NCI-H748 treated with DMSO at 0.1 percent for 48 hours (cell line): Measurements from ENCODE around the gene COL11A2.
"Not testable (repeated sequence)": the region's sequence is repeated elsewhere in the genome, so short reads cannot be mapped to it uniquely, and the experiment has no call there.

Experiments
- DNase-seq: peaks from one replicate; lab custom pipeline; 2025; lab: John Stamatoyannopoulos, UW

Gene COL11A2

DNA sequence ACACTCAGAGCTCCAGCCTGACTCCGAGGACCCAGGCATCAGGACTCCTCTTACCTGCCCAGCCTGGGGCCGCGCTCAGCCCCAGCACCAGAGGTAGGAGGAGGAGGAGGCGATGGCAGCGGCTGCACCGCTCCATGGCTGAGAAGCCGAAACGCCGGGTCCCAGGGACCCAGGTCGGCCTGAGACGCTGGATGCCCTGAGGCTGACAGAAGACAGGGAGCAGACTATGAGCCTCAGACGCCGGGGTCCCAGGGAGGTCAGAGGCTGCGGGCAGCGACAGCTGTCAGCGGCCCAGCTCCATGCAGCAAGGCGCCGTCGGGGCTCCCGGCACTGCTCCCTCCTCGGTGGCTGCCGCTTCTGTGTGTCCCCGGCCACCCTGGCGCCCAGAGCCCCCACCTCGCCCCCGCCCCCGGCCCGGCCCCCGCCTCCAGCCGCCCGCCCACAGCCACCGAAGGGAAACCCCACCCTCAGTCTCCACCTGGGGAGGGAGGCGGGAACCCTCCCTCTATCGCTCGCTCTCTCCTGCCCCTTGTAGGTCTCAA is at the start of gene COL11A2:
COL11A2 (minus strand) TSS at position 363 of the 542 bp plus-strand sequence; CDS start at position 136, 227 bp downstream.
- DNase-seq = peak; percentile 43

DNA sequence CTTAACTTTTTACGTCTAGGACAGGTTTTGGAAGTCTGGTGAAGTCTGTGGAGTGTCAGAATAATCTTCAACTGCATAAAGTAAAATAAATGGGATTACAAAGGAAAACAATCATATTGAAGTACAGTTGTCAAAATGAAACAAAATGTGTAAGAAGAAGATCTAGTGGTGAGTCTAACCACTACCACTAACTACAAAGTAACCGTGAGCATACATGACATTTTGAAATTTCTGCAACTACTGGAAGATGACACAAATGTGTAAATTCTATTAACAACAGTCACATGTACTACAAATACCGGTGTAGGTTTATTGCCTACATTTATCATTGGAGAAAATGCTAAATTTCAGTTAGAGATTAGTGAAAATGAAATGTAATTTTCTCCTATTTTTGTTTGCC is 49.7 kb upstream of the COL11A2 start:
- no peak for DNase-seq

DNA sequence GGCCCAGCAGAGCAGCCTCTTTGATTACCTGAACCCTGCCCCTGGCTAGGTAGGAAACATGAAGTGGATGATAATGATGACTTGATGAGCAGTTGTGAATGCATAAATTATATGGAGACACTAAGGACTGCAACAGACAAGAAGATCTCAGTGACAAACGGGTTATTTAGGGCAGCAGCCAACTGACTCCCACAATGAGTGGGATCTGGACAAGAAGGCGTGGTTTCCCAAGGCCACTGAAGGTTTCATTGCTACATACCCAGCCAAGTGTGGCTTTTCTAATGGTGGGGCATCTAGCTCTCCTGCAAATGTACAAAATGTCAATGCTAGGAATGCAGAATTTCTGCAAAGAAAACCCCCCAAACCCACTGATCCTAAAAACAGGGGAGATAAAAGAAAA is 45.5 kb upstream of the COL11A2 start:
- no peak for DNase-seq

DNA sequence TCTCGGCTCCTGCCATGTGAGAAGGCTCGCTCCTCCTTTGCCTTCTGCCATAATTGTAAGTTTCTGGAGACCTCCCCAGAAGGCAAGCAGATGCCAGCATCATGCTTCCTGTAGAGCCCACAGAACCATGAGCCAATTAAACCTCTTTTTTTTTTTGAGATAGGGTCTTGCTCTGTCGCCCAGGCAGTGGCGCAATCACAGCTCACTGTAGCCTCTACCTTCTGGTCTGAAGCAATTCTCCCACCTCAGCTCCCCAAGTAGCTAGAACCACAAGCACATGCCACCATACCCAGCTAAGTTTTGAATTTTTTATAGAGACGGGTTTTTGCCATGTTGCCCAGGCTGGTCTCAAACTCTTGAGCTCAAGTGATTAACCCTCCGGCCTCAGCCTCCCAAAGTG is 44.6 kb upstream of the COL11A2 start:
- no peak for DNase-seq

DNA sequence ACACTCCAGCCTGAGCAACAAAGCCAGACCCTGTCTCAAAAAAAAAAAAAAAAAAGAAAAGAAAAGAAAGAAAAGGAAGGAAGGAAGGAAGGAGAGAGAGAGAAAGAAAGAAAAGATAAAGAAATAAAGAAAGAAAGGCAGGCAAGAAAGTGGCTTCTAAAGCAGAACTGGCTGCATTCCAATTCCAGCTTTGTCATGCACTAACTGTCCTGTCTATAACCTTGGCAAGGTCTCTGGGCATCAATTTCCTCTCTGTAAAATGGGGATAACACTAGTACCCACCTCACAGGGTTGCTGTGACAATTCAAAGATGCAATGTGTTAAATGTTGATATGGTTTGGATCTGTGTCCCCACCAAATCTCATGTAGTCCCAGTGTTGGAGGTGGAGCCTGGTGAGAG is 44.1 kb upstream of the COL11A2 start:
- DNase-seq = no peak

DNA sequence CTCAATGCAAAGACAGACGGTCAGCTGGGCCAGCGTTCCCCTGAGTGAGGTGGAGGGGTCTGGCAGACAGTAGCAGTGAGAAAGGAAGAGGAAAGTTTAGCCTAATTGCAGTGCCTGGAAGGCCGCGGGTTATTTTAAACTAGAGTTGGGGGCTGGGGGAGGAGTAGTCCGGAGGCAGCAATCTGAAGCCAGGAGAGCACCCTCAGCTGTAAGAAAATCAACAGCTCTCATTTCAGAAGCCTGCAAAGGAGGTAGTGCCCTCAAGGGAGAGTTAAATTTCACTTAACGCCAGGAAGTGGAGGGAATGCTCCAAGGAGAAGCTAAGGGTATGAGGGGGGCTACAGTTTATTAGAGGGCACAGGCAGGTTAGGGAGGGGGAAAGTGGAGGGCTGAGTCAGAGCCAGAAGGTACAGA is 43.0 kb upstream of the COL11A2 start:
- no peak for DNase-seq

DNA sequence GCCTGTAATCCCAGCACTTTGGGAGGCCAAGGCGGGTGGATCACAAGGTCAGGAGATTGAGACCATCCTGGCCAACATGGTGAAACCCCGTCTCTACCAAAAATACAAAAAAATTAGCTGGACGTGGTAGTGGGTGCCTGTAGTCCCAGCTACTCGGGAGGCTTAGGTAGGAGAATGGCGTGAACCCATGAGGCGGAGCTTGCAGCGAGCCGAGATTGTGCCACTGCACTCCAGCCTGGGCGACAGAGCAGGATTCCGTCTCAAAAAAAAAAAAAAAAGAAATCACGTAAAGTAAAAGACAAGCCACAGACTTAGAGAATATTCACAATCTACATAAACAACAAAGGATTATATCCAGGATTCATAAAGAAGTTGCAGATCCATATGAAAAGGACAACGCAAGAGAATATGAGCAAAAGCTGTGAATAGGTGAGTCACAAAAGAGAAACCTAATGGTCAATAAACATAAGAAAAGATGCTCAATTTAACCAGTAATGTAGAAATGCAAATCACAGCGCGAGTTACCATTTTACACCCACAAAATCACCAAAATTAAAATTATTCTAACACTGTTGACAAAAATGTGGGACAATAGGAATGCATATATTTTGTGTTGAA is 34.3 kb upstream of the COL11A2 start:
- not testable (repeated sequence) for DNase-seq

DNA sequence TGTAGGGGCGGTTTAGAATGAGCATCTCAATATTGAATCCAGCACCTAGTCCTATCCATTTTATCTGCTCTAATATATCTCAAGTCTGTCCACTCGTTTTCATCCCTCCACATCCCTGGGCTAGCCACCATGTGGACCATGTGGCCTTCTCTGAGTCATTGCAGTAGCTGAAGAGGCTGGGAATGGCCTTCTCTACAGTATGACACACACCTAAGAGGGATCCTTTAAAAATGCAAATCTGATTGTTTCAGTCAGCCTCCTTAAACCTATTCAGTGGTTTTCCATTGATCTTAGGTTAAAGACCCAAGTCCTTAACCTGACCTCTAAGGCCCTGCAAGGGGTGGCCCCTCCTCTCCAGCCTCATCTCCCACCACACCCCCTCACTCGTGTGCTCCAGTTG is 25.4 kb upstream of the COL11A2 start:
- DNase-seq = no peak

DNA sequence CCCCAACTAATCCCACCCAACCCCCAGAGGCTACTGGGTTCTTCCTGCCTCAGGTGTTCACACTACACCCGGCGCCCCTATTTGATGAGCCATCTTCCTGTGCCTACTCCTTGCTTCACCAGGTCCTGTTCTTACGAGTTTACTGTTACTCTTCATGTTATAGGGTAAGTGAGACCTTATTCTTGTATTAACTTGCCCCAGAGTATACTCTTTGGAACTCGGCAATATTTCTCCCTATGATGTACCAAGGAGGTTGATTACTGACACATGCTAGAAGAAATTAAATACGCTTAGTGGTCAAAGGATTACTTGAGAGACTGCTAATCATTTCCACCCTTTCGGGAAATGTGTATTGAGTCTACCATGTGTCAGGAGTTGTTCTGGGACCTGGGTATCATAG is 25.0 kb upstream of the COL11A2 start:
- no peak for DNase-seq

DNA sequence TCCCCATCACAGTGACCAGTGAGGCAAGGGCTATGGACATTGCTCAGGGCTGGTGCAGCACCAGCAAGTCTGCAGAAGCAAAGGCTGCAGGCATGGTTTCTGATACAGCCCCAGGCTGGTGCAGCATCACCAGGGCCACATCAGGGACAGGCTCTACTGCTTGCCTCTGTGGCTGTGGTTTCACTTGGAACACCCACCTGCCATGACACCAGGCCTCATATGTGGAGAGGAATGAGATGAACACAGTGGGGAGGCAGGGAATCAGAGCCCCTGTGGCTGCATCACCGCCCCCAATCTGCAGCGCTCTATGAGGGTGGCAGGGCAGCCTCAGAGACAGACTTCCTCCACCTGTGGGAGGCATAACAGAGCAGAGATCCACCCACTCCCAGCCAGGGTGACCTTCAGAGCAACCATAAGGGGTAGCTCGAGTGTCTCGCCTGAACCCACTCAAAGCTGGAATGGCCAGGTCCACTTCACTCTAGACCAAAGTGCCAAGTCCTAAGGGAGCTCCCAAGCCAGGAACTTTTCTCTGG is 23.9 kb upstream of the COL11A2 start:
- DNase-seq = no peak

DNA sequence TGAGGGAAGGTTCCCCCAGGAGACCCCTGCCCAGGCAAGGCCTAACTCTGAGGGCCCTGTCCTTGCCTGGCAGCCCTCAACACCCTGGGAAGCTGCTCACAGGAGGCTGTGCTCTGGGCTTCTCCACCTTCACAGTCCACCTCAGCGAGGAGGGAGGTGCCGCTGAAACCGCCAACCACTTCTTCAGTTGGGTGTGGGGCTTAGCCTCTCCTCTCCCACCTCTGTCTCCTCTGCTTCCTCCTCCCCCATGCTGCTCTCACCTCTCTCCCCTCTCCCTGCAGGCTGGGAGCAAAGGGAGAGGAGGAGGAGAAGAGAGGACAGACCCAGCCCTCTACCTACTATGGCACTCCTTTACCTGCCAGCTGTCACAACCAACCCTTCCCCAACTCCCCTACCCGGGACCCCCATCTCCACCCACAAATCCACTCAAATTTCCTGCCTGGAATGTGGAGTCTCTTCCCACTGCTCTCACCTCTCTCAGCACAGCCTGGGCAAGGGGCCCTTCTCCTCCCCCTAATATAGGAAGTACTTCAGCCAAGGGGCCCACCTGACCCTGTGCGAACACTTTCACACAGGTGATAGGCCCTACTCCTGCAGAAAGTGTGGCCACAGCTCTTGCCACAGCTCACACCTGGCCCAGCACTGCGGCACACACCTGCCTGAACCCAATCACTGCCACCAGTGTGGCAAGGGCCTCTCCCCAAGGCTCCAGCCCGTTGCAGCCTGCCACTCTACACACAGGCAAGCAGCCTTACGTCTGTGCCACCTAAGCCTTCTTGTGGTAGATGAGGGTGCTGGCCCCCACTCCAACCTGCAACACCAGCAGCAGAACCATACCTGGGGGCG is 23.2 kb upstream of the COL11A2 start:
- no peak for DNase-seq

DNA sequence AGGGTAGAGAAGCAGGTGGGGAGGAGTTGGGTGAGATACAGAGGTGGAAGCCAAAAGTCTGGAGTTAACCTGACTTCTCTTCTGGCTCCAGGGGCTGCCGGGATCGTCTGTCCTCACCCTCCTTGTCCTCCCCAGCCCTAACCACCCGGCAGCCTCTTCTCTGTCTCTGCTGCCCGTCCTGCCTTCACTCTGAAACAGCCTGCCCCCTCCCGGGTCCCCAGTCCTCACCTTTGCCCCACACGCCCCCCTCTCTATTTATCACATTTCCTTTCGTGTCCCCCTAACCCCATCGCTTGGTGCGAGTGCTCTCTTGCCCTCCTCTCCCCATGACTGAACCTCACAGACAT is 21.7 kb upstream of the COL11A2 start:
- DNase-seq = no peak

DNA sequence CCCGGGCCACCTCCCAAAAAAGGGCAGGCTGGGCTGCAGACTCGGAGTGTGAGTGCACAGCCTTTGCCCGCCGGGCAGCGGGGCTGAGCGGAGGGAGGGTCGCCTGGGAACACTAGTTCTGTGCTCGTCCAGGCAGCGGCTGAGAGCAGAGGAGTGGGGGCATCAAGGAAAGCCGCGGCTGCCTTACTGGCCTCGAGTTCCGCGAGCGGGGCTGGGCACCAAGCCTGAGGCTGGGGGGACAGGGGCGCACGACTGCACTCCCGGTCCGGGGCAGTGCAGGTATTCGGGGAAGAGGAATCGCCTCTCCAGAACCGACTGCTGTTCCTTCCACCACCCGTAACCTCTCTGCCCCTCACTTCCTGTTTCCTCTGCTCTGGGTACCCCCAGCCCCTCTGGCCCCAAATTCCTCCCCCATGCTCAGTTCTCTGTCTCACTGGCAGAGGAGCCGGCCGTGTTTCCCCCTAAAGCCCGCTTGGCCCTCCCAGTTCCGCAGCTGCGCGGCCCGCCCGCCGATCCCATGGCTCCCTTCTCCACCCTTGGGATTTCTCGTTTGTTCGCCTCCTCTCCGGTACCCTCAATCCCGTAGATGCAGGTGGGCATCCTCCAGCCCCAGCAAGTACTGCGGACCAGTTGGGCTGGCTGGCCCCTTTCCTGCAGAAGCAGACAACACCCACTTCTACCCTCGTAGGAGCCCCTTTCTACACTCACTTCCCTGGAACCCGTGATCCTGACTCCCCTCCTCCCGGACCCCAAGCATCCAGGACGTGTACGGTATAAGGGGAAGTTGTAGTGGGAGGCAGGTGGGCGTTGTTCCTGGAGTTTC is 21.1 kb upstream of the COL11A2 start:
- no peak for DNase-seq

DNA sequence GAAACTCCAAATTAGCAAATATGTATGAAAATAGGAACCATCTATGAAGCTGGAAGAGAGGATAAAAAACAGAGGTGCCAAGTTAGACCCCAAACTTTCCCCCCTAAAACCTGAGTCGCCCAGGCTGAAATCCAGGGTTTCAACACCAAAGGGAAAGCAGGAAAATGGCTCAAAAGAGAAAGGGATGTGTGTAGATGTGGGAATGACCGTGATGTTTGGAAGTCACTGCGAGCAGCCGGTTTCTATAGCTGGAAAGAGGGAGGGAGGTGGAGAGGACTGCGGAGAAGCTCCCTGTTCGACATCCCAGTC is 20.5 kb upstream of the COL11A2 start:
- DNase-seq = no peak

DNA sequence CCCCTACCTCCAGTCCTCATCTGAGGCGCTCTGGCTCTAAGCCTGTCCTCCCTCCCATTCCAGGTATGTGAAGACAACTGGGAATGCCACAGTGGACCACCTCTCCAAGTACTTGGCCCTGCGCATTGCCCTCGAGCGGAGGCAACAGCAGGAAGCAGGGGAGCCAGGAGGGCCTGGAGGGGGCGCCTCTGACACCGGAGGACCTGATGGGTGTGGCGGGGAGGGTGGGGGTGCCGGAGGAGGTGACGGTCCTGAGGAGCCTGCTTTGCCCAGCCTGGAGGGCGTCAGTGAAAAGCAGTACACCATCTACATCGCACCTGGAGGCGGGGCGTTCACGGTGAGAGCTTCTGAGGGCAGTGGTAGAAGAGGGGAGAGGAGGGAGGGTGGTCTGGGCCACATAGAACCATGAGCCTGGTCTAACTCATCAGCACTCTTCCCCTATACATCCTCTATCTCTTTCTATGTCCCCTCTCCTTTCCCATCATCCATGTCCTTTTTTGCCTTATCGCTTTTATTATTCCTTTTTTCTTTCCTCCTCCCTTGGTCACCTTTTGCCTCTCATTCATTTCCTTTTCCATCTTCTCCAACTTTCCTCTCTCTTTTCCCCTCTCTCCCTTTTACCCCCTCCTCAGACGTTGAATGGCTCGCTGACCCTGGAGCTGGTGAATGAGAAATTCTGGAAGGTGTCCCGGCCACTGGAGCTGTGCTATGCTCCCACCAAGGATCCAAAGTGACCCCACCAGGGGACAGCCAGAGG is 19.6 kb upstream of the COL11A2 start:
- no peak for DNase-seq

DNA sequence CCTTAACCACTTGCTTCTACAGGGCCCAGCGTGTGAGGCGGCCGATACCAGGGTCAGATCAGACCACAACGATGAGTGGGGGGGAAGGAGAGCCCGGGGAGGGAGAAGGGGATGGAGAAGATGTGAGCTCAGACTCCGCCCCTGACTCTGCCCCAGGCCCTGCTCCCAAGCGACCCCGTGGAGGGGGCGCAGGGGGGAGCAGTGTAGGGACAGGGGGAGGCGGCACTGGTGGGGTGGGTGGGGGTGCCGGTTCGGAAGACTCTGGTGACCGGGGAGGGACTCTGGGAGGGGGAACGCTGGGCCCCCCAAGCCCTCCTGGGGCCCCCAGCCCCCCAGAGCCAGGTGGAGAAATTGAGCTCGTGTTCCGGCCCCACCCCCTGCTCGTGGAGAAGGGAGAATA is 18.9 kb upstream of the COL11A2 start:
- DNase-seq = no peak

DNA sequence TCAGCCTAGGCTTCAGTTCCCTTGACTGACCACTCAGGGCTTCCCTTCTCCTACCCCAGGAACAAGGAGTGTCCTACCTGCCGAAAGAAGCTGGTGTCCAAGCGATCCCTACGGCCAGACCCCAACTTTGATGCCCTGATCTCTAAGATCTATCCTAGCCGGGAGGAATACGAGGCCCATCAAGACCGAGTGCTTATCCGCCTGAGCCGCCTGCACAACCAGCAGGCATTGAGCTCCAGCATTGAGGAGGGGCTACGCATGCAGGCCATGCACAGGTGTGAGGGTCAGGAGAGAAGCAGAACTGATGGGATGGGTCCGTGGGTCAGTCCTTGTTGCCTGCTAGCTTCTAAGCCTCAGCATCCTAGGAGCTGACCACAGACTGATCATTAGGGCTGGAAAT is 17.6 kb upstream of the COL11A2 start:
- DNase-seq = no peak

DNA sequence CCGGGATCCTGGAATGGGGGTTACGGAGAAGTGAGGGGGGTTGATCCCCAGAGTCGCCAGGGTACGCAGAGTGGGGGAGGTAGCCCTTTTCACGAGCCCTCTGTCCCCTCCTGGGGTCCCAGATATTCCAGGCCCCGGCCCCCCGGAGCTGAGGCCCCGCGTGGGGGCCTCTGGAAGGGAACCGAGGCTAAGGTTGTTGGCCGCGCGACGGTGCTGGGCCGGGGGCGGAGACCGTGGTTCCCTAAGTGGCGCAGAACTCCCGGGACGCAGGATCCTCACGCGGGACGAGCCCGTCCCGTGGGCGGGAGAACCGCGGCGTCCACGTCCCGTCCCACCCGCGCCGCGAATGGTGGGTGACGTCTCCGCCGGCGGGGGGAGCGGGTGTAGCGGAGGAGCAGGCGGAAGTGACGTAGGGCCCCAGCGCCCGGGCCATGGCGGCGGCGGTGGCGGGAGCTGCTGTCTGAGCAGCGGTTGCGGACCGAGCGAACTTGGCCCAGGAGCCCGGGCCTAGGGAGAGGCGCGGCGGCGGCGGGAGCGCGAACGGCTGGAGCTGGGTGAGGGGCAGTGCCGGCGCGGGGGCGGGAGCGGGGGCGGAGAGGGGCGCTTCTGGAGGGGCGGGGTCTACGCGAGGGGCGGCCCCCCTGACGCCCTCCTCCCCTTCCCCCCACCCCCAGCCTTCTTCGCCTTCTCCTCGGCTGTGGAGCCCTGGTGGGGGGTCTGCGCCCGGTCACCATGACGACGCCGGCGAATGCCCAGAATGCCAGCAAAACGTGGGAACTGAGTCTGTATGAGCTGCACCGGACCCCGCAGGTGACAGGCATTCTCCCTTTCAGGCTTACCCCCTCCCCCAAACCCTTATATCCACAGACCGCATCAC is 16.1 kb upstream of the COL11A2 start, which contains the start of gene RING1:
RING1 (plus strand) TSS at position 410 of the 877 bp plus-strand sequence; CDS start at position 733, 323 bp downstream.
- peak; percentile 54 for DNase-seq

DNA sequence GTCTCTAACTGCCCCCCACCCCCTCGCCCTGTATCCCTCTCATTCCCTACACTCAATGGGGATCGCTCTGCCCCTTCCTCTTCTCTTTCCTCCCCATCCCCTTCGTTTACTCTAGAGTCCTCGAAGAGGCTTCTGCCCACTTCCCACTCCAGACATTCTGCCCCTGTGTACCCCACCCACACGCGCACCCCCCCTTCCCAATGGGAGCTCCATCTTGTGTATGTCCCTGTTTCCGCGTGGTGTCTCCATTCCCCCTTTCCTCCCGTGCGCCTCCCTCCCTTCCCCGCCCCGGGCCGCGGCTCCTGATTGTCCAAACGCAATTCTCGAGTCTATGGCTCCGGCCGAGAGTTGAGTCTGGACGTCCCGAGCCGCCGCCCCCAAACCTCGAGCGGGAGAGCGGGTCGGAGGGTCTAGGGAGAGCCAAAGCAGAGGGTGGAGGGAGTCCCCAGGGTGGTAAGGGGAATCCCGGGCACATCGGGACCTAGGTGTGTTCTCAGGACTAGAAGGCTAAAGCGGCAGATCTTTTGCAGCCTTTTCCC is 15.4 kb upstream of the COL11A2 start:
- no peak for DNase-seq

DNA sequence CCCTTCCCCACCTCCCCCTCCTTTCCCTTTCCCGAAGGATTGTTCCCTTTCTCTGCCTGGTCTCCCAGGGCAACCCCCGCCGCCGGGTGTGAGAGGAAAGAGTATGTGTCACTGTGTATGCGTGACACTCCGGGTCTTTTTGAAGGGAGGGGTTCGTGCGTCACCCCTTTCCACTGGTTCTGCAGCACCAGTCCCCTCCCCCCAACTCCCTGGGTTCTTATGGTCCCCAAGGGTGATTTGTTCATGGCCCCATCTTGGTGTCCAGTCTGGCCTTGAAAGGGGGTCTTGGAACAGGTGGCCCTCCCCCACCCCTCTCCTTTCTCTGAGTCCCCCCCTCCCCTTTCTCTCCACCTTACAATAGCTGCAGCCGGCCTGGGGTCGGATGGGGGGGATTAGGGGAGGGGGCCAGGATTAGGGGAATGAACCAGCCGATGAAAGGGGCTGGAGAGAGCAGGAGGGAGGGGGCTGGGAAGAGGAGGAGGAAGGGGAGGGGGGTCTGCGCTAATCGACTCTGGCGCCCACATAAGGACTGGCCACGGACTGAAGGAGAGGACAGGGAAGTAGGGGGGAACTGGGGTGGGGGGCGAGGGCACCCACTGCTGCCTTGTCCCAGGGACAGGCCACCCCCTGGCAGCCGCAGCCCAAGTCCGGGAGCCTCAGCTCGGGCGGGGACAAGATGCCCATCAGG is 14.7 kb upstream of the COL11A2 start:
- no peak for DNase-seq
